ENCODE results near the gene SMIM7.

SMIM7 gene

DNA sequence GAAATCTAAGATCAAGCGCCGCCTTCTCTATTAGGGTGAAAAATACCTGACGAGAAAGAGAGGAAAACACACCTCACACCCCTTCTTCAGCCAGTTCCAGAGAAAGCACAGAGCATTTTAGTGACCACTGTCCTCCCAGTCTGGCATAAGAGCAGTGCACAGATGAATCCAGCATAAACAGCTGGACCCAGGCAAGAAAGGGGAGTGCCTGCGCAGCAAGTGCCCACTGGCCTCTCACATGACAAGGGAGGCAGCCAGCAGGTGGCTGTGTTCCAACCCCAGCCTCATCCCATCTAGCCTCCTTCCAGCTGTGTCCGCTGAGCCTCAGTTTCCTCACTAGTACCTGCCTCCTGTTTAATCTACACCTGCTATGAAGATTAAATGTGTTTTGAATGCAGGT, 39.9 kb downstream of the SMIM7 start:
- no peak for DNase-seq

- DNase-seq, result no peak
Measured at GRCh38 chr19:16619457-16619856, 40.5 kb downstream of the SMIM7 start.

DNA sequence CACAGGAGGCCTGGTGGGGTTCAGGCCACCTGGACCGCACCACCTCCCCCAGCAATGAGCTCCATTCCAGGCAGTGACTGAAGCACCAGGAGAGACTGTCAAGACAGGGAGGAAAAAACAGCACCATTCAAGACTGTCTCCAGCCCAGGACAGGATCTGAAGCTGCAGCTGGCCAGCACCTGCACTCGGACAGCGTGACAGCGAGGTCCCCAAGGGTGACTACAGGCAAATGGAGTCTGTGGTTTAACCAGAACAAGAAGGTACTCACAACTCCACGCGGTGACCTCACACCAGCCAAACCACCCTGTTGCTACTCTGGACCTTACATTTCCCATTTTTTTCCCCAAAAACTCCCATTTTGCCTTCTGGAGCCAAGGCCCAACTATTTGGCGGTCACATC, 41.7 kb downstream of the SMIM7 start:
- no peak for DNase-seq

DNA sequence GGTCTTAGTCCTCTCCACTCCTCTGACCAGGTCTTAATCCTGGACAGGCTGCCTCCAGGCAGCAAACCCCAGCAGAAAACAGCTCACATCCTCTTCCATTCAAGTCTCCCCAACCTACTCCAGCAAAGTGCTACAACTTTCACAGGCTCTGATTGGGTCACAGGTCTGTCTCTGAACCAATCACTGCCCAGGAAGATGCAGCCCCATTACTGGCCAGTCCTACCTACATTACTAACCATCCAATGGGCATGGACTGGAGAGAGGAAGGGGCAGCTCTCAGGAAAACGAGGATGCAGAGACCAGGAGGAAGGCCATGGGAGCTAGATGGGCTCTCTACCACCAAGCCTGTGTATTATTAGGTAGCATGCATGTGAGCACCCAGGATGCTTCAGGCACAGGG, 44.1 kb downstream of the SMIM7 start:
- no peak for DNase-seq

- no peak for DNase-seq
Measured at GRCh38 chr19:16614941-16615340, 45.0 kb downstream of the SMIM7 start.

GRCh38 chr19:16613841-16614240, 46.1 kb downstream of the SMIM7 start:
- no peak for DNase-seq

DNA sequence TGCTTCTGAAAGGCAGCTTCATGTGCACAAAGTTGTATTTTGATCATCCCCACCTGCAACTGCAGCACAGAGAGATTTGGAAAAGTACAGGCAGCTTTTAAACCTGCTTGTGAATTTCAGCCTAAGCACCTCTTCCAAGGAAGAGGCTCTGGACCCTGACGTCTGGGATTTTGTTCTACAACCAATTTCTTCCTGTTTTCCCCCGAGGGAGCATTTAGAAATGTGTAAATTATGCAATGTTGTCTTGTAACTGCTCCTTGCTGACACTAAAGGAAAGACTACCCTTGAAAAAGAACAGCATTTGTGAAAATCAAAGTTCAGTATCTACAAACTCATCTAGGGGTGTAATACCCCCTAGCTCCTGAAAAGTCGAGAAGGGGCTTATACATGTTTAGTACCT, 47.3 kb downstream of the SMIM7 start:
- no peak for DNase-seq

- DNase-seq, result no peak
Measured at GRCh38 chr19:16611121-16611520, 48.8 kb downstream of the SMIM7 start.

DNA sequence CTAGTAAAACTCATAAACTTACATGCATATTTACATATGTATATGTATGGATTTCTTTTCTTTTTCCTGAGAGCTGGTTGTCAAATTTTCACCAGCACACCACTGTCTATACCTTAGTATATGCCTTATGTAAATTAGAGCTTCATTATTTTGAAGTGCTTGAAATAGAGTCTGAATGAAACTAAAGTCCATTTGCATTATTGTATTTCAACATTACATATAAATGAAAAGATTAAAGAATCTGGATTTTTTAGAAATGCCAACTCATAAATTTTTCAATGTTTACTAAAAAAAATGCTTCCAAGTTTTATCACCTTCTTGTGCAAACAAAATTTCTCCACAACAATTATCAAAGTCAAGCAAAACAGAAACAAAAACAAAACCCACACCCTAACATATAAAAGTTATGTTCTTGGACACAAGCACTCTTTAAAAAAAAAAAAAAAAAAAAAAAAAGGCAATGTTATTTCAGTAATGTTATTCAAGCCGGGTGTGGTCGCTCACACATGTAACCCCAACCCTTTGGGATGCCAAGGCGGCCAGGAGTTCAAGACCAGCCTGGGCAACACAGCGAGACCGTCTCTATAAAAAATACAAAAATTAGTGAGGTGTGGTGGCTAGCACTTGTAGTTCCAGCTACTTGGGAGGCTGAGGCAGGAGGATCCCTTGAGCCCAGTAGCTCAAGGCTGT, 50.3 kb downstream of the SMIM7 start:
- DNase-seq, result no peak

GRCh38 chr19:16608290-16608739, 51.6 kb downstream of the SMIM7 start:
- no peak for DNase-seq

- DNase-seq, result no peak
Measured at GRCh38 chr19:16607819-16608218, 52.1 kb downstream of the SMIM7 start.

DNA sequence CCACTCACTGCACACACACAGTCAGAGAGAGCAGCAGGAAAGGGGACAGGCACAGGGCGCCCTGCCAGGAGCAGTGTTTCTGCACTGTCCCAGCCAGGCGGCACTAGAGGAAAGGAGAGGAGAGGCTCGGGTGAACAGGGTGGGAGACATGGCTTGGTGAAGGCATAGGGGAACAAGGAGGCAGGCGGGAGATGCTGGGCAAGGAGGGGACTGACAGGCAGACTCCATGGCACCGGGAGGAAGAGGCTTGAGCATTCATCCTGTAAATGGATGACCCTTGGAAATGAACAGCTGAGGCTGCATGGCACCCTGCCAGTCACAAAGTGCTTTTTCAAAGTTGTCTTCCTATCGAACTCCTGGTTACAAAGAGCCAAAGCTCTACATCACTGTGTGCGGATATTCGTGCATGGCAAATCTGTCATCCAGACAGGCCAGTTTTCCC, 54.4 kb downstream of the SMIM7 start:
- no peak for DNase-seq

DNA sequence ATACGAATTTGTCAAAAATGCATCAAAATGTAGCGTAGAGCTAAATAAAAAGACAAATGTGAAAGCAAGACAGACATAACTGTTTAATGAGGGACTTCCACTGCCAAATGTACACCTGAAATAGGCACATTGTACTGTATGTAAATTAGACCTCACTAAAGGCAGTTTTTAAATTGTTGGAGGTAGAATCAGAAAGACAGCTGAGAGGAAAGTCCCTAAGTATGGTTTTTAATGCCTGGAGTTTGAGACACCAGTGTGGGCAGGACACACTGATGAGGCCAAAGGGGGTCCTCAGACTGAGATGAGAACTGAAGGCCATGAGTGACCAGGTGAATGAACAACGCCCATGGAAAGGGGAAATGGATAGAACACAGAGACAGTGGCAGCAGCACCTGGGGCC, 54.8 kb downstream of the SMIM7 start:
- no peak for DNase-seq

GRCh38 chr19:16604615-16605014, 55.3 kb downstream of the SMIM7 start:
- DNase-seq, result no peak

- no peak for DNase-seq
Measured at GRCh38 chr19:16603090-16603489, 56.9 kb downstream of the SMIM7 start.

- DNase-seq, result no peak
Measured at GRCh38 chr19:16601378-16602052, 58.4 kb downstream of the SMIM7 start.

DNA sequence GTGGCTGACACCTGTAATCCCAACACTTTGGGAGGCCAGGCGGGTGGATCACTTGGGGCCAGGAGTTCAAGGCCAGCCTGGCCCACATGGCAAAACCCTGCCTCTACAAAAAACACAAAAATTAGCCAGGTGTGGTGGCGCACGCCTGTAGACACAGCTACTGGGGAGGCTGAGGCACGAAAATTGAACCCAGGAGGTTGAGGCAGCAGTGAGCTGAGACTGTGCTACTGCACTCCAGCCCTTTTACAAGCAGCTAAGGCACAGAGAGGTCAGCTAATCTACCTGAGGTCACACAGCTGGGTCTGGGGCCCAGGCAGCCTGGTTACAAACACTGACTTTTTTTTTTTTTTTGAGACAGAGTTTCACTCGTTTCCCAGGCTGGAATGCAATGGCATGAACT, 59.1 kb downstream of the SMIM7 start:
- no peak for DNase-seq

DNA sequence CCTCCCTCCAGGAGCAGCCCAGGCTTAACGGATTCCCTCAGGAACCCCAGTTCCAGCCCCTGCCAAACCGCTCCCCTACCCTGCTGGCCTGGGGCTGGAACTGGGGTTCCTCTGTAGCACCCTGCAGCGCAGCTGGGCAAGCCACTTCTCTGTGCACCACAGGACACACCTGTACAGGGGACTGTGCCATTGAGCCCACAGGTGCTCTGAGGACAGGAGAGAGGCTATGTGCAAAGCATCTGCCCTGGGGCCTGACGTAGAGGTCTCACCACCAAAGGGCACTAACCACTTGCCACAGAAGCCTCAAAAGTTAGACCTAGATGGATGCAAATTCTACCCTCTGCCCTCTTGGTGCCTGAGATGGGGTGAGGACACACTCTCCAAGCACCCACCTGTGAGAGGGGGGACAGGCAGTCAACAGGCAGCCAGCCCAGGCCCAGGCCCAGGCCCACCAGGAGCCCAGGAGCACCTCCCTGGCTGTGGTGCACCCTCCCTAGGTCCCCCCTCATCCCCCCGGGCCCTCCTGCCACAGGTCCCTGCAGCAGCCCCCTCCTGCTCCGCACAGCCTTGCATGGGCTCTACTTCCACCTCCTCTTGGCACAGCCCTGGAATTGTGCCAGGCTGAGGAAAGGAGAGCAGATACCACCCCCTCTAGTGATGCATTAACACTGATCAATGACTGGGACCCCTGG, 60.1 kb downstream of the SMIM7 start:
- DNase-seq, result no peak

DNA sequence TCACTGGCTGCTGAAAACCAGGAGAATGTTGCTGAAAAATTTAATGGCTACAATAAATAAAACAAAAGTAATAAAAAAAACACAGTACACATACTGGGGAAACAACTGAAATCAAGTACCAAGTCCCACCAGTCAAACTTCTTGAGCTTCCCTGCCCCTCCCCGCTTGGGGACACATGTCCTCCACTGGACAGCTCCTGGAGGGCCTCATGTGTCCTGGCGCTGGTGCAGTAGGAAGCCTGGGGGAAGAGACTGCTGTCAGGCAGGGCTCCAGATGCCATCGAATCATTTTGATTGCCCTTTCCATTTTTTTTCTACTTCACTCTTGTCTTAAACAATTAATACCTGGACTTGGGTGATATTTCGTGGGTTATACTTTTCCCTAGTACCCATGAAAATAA, 61.1 kb downstream of the SMIM7 start:
- DNase-seq, result no peak

DNA sequence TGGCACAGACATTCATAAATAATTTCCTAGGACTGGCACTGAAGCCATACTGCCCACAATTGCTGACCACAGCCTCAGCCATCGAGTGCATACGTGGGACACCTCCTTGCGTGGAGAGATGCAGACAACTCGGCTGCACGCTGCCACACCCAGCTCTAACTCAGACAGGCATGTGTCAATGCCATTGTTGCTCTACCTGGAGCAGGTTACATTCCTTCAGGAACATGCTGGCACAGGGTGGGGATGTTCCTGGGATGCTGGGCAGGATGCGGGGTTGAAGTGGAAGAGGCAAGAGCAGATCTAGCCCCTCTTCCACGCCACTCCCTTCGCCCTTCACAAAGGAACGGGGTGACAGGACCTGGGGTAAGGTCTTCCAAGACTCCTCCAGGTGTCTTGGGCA, 63.5 kb downstream of the SMIM7 start:
- no peak for DNase-seq

Data from NCI-H510A (cell line).